Measurements from ENCODE around the gene RUSC1.
"Not testable (repeated sequence)": the region's sequence is repeated elsewhere in the genome, so short reads cannot be mapped to it uniquely, and the experiment has no call there.

RUSC1 gene

DNA sequence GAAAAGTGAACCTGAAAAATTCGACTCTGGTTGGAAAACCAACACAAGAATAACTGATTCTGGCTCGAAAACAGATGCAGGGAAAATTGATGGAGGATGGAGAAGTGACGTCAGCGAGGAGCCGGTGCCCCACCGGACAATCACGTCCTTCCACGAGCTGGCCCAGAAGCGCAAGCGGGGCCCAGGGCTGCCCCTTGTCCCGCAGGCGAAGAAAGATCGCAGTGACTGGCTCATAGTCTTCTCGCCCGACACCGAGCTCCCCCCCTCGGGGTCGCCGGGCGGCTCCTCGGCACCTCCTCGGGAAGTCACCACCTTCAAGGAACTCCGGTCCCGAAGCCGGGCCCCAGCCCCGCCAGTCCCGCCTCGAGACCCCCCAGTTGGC is 1.9 kb downstream of the RUSC1 start:
- no peak for DNase-seq (ENCODE audit: low read depth in 3 of 3)

DNA sequence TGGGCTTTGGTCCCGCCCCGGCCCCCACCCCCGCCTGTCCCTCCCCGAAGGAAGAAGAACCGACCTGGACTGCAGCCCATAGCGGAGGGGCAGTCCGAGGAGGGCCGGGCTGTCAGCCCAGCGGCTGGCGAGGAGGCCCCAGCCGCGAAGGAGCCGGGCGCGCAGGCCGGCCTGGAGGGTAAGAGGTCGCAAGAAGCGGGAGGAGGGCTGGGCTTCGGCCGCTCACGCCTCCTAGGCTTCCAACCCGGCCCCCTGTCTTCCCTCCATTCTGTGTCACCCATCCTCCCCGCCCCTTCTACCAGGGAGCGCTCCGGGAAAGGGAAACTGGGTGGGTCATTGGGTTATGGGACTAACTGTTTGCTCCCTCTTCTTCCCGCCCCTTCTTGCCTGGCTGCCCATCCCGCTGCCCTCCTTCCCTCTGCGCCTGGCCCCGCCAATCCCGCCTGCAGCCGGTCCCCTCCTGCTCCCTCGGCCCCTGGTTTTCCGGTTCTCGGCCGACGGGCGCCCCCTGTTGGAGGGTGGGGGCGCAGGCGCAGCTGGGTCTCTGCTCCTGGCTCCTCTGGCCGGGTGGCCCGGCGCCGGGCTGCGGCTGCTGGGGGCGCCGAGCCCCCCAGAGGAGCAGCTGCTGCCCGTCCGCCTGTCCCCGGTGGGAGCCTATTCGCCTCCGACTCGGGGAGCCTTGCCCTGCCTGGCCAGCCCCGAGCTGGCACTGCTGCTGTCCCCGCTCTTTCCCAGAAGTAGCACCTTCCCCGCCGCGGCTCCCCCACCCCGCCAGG is 2.4 kb downstream of the RUSC1 start:
- DNase-seq (ENCODE audit: low read depth in 3 of 3) = peak; percentile 77 to 87 (median 82)

DNA sequence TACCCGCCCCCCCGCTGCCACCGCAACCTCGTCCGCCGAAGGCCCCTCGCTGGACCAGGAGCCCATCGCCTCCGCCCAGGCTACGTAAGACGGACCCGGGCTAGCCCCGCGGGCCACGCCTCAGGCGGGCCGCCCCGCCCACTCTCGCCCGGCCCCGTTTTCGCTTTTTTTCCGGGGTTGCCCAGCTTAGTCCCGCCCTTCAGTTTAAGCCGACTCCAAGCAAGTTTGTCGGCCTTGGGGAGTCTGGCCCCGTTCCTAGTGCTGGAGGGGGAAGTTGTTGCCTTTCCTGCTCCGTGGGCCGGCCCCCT is 3.0 kb downstream of the RUSC1 start:
- DNase-seq (ENCODE audit: low read depth in 3 of 3) = peak; percentile 59 to 86 (median 67)

DNA sequence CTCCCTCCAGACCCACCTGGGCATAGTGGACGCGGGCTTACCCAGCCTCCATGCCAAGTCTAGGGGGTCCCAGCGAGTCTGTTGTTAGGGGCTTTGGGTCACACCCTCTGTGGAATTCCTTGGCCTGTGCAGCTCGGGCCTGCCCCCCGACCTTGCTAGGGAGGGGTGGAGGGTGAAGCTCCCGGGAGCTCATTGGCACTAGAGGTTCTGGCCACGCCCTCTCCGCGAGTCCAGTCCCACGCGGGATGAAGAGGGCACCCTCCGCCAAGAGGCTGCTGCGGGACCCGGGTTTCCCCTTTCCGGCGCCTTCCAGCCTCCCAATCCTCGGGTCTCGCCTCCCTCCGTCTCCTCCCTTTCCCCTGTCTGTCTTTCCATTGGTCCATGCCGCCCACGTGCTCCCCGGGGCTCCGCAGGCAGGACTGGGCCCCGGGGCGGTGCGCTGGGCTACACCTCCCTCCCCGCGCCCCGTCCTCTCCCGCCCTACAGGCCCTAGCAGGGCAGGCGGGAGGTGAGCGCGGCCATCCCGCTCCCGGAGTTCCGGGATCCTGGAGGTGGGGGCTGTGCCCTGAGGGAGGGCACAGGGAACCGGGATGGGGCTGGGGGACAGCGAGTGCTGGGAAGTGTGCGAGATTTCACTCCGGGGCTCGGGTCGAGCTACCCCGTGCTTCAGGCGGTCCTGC is 3.5 kb downstream of the RUSC1 start:
- DNase-seq (ENCODE audit: low read depth in 3 of 3) = peak; percentile 80 to 95 (median 81)

DNA sequence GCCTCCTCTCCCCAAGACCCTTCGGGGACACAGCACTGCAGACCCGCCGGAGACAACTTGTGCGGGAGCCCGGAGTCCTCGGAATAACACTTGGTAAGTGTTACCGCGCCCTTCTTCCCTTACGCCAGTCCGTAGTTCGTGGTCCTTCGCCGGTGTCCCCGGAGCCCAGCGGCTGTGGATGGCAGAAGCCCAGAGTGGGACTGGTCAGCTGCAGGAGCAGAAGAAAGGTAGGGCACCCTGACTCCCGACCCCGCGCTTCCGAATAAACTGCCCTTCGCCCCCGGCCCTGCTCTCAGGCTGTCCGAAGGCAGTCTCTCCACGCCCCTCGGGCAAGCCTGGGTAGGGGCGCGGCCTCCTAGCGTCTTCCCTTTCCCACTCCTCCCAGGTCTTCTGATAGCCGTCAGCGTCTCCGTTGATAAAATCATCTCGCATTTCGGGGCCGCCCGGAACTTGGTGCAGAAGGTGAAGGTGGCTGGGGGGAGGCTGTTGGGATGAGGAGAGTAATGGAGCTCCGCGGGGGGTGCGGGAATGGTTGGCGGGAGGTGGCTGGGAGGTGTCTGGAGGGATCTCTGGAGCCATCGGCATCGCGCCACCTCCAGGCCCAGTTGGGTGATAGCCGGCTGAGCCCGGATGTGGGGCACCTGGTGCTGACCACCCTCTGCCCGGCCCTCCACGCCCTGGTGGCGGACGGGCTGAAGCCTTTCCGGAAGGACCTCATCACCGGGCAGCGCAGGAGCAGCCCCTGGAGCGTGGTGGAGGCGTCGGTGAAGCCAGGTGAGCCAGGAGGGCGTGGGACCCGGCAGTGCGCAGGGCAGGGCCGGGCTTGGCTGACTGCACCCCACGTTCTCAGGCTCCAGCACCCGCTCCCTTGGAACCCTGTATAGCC is 4.3 kb downstream of the RUSC1 start:
- no peak for DNase-seq (ENCODE audit: low read depth in 3 of 3)

DNA sequence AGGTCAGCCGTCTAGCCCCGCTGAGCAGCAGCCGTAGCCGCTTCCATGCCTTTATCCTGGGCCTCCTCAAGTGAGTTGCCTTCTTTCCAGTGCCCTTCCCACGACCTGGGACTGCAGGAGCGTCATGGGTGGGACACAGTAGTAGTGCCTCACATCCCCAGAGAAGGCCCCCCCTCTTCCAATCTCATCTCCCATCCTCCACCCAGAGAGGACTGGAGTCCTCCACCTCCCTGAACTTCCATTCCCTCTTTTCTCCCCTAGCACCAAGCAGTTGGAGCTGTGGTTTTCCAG is 4.9 kb downstream of the RUSC1 start:
- DNase-seq (ENCODE audit: low read depth in 3 of 3) = no peak

DNA sequence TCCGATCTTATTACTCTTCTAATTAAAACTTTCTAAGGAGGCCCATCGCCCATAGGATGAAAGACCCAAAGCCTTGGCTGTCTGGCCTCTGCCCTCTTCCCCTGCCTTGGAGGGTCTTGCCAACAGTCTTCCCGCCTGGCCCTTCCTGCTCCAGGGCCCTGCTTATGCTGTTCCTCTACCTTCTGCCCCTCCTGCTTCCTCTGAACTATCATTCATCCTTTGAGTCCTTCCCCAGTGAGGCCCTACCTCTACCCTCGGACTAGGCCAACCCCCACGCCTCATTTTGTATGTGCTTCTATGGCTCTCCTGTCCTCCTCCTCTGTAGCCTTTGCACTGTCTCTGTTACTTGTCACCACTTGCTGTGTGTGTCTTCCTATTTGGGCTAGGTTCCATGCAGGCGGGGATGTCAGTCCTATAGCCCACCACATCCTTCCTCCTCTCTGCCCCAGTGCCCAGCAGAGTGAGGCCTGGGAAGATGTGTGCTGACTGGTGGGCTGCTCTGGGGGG is 5.4 kb downstream of the RUSC1 start:
- no peak for DNase-seq (ENCODE audit: low read depth in 3 of 3)

DNA sequence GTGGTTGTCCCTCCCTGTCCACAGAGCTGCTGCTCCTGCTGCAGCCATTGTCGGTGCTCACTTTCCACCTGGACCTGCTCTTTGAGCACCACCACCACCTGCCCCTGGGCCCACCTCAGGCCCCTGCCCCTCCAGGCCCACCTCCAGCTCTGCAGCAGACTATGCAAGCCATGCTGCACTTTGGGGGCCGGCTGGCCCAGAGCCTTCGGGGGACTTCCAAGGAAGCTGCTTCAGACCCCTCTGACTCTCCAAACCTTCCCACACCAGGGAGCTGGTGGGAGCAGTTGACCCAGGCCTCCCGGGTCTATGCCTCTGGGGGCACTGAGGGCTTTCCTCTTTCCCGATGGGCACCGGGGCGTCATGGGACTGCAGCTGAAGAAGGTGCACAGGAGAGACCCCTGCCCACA is 5.9 kb downstream of the RUSC1 start:
- no peak for DNase-seq (ENCODE audit: low read depth in 3 of 3)

DNA sequence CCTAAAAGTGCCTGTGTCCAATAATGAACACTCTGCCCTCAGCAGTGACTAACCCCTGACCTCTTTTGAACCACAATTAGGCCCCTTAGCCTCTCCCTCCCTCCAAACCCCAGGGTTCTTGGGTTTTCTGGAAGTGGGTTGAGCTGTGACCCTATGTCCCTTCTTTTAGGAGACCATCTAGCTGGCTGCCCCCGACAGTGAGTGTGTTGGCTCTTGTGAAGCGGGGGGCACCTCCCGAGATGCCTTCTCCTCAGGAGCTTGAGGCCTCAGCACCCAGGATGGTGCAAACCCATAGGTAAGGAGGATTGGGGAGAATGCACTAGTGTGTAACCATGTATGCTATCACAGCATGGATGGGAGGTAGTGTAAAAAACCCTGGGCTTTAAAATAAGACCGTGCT is 7.3 kb downstream of the RUSC1 start:
- DNase-seq (ENCODE audit: low read depth in 3 of 3) = no peak

DNA sequence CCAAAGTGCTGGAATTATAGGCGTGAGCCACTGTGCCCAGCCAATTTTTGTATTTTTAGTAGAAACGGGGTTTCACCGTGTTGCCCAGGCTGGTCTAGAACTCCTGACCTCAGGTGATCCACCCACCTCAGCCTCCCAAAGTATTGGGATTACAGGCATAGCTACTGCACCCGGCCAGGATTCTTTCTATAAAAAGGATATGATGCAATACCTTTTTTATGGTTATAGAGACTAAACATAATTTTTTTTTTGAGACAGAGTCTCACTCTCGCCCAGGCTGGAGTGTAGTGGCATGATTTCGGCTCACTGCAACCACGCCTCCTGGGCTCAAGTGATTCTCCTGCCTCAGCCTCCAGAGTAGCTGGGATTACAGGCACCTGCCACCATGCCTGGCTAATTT is 8.2 kb downstream of the RUSC1 start:
- DNase-seq (ENCODE audit: low read depth in 3 of 3) = not testable (repeated sequence)

DNA sequence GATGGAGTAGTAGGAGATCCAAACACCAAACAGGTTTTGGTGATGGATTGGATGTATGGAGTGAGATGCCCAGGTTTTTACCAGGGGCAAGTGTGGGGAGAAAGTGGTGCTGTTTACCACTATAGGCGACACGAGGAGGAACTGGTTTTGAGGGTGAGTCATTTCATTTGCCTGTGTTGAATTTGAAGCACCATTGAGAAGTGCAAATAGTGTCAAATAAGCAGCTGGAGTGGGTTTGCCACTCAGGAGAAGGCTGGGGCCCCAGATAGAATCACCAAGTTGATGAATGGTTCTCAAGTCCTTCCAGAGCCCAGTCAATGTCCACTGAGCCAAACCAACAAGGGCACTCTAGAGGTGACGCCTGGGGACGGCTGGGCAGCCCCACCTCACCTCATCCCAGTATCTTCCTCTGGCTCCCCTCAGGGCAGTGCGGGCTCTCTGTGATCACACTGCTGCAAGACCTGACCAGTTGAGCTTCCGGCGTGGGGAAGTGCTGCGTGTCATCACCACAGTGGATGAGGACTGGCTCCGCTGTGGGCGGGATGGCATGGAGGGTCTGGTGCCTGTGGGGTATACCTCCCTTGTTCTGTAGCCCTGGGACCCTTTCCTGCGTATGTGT is 9.4 kb downstream of the RUSC1 start:
- DNase-seq (ENCODE audit: low read depth in 3 of 3) = no peak

DNA sequence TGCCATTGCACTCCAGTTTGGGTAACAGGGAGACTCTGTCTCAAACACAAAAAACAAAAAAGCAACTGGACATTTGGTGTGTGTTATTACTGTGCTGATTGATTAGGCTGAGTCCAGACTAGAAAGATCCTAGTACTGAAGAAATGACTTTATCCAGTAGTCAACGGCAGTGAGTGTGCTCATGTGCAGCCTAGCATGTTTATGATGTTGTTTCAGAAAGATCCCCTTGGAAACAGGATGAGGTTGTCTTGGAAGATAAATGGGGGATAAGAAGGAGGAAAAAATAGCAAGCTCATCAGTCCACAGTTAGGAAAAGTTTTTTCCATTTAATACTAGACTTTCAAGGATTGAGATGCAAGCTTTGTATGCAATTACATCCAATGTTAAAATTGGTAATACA is 14.3 kb downstream of the RUSC1 start:
- DNase-seq (ENCODE audit: low read depth in 3 of 3) = no peak

DNA sequence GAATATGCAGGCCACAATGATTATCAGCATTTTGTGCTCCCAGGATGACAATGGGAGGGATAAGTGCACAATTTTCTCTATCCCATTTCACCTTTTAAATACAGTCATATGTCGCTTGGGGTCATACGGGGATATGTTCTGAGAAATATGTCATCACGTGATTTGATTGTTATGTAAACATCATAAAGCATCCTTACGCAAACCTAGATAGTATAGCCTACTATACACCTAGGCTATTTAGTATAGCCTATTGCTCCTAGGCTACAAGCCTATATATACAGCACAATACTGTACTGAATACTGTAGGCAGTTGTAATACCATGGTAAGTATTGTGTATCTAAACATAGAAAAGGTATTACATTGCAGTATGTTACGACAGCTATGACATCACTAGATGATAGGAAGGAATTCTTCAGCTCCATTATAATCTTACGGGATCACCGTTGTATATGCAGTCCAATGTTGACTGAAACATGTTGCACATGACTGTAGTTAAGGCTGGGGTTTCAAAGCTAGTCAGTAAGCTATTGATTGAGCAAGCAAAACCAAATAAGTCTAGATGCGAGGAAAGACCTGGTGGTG is 18.9 kb downstream of the RUSC1 start:
- no peak for DNase-seq (ENCODE audit: low read depth in 3 of 3)

DNA sequence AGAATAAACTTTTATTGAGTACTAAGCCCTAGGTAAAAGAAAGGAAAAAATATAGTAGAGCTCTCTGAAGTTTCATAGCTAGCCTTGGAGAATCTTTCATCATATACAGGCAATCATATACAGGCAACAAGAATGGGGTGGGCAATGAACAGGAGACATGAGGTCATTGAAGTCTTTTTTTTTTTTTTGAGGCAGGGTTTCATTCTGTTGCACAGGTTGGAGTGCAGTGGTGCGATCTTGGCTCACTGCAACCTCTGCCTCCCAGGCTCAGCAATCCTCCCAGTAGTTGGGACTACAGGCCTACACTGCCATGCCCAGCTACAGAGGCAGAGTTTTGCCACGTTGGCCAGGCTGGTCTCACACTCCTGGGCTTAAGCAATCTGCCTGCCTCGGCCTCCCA is 22.1 kb downstream of the RUSC1 start:
- DNase-seq (ENCODE audit: low read depth in 3 of 3) = no peak

DNA sequence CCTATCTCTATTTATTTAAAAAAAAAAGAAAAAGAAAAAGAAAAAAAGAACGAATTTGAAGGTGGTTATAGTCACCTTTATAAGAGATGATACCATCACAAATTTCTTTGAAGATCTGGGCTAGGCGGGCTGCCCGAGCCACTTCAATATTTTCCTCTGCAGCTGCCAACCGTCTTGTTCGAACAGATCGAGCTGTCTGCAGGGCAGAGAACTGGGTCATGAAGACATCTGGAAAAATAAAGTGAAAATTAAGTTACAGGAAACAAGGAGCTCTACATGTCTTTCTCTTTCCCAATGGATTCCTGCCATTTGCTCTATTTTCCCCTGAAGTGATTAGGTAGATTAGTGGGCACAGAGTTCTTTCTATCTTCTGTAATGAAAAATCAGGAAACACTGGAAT is 31.9 kb downstream of the RUSC1 start:
- no peak for DNase-seq (ENCODE audit: low read depth in 3 of 3)

DNA sequence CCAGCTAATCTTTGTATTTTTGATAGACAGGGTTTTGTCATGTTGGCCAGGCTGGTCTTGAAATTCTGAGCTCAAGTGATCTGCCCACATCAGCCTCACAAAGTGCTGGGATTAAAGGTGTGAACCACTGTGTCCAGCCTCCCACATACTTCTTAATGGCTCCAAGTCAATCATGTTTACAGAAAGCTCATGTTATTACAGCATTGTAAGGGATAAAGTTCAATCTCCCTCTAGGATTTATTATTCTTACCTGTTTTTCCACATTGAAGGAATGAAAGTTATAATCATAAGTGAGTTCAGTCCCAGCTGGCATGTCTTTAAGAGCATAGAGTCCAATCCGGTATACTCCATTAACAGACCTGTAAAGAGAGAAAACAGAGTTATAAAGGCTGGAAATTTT is 39.4 kb downstream of the RUSC1 start:
- no peak for DNase-seq (ENCODE audit: low read depth in 3 of 3)

DNA sequence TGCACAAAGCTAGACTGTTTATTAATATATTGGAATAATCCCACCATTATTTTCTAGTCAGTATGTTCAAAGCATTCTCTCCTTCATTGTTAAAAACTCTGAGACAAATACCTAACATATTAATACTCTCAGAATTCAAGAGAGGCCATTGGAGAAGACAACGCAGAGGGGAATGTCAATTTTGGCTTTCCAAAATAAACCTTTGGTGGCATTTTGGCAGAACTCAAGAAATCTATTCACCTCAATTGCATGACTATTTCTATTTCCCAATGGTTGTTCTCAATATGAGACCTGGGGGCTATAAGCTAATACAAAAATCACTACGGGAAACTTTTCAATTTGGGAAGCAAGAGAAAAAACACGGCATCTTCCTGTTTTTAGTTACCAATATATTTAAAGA is 58.5 kb downstream of the RUSC1 start:
- no peak for DNase-seq (ENCODE audit: low read depth in 3 of 3)

DNA sequence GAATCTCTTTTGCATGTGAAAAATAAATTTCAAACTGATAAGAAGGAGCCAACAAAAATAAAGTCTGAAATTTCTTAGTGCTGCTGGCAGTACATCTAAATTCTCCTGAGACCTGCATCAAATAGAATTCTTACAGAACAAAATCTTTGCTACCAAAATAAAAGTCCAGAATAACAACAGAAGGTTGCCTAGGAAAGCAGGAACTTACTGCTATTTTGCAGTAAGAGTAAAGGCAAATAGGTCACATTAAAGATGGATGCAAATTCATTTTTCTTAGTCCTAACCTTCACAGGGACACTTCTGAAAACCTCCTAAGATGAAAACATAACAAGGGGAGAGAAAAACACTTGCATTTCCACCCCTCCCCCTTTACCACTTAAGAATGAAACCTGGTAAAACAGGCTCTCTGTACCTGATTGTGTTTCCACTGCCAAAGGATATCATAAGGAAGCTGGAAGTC is 59.0 kb downstream of the RUSC1 start:
- no peak for DNase-seq (ENCODE audit: low read depth in 3 of 3)
